GM21381 (cell line): ENCODE results near the gene PTGR1.
A peak's percentile ranks its signal among the peaks of the same experiment; 100 is the strongest.
"Not testable (repeated sequence)": the region's sequence is repeated elsewhere in the genome, so short reads cannot be mapped to it uniquely, and the experiment has no call there.

Experiments
- ATAC-seq: cut with Tn5 transposase; IDR thresholded peaks from one replicate; pipeline ENCODE4 v1.9.1; 2021; ENCODE audit warnings: mild to moderate bottlenecking, moderate library complexity; ENCODE audit not compliant: unreplicated experiment

PTGR1 gene

DNA sequence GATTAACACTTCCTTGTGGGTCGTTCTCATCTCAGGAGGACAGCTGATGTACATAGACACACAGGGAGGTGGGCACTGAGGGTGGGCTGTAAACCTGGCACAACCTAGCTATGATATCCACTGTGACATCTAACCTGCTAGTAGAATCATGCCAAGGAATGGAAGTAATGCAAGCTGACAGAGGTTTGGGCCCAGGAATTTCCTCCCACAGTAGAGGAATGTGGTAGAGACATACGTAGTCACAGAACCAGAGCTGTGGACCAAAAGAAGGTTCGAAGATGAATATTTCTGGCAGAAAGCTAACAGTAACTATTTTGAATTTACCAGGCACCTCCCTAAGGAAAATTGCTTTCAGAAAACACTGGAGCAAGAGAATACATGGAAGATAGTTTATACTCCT lies 16.5 kb upstream of the PTGR1 start:
- no peak for ATAC-seq

DNA sequence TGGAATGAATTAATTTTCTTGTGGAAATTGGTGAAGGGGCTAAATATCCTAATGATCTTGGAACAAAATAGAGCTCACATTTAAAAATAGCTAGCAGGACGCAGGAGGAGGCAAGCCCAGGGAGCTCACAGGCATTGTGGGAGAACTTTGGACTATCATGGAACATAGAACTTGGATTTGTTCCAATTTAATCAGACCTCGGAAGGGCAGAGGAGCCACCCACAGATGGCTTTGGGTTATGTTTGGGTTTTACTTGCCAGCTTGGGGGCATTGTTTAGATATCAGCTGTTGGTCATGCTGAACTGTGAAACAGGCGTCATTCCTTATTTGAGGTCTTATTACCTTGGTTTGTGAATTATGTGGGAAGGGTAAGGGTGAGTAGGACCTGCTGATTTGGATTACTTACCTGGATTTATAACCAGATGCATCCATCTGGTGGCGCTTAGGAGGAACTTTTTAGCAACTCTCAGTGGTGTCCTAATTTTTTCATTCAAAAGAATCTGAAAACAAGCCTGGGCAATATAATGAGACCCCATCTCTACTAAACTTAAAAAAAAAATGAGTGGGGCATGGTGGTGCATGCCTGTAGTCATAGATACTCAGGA lies 14.1 kb upstream of the PTGR1 start:
- ATAC-seq: no peak

DNA sequence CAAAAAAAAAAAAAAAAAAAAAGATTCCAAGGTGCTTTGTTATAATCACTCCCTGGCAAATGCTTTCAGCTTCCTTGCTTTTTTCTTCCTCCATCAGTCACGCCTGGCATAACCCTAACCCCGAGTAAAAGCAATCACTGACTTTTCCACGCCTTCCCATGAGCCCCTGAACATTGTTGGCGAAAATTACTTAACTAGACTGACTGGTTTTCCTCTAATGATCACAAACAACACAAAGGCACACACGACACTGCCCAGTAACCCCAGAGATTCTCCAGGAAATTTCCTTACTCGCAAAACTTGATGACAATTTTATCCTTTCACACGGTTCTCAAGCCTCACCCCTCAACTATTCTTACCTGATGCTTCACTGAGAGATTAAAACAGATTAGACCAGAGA lies 11.4 kb upstream of the PTGR1 start:
- ATAC-seq: no peak

DNA sequence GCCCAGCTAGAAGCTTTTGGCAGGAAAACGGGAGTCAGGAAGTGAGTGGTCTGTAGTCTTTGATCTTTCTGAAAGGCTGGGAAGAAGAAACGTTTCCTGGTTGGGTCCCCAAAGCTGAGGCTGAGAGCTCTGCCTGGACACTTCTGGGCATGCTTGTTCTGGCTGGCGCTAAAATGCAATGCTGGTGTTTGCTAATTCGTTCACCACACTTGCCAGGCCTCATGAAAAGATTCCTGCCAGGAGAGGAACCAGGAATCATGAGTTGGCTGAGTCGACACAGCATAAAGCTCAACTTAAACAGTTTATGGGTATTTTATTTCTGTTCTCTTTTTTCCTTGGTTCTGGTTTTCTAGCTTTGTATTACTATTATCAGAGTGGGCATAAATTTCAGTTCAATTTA lies 10.7 kb upstream of the PTGR1 start:
- ATAC-seq: no peak

DNA sequence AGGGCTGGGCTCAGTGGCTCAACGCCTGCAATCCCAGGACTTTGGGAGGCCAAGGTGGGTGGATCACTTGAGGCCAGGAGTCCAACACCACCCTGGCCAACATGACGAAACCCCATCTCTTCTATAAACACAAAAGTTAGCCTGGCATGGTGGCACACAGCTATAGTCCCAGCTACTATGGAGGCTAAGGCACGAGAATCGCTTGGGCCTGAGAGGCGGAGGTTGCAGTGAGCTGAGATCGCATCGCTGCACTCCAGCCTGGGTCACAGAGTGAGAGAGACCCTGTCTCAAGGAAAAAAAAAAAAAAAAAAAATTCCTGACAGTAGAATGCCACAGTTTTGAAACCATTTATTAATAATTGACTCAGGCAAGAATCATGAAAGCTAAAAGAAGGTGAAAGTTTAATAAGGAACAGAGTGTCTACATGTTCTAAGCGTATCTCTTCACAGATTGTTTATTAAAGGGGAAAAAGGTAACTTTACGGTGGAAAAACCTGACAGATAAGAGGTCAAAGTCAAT lies 5.7 kb upstream of the PTGR1 start:
- ATAC-seq: no peak

DNA sequence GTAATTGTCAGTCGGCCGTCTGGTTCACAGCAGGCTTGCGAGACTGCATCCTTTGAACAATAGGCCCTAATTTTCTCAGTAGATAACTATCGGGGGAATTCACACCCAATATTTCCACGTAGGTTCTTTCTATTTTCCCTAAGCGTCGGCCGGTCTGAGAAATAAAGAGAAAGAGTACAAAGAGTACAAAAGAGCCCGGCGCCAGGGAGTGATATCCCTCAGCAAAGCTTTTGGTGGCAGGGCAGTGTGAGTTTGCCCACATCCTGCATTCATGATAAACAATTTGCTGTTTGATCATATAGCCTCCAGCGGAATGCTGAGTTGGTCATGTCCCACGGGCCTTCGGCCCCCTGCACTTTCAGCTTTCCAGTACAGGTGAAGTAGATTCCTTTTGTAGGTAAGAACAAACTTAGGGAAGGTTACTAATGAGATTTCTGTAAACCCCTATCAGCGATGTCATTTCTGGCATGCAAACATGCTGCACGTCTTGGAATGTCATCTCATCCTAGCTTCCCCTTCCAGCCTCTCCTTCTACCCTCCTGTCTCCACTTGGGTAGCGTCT lies 4.7 kb upstream of the PTGR1 start:
- no peak for ATAC-seq

DNA sequence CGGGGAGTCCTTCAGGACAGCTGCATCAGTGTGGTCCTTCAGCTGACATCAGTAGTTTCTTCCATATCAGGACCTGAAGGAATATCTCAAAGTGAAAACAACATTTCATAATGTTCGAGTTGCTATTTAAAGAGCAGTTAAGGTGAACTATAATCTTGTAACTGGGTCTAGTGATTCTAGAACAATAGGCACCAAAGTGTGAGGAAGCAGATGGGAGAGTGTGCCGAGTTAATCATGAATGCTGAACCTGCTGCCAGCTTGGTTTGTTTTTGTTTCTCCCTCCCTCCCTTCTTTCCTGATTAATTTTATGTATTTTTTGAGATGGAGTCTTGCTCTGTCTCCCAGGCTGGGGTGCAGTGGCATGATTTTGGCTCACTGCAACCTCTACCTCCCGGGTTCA lies 3.6 kb upstream of the PTGR1 start:
- ATAC-seq: no peak

DNA sequence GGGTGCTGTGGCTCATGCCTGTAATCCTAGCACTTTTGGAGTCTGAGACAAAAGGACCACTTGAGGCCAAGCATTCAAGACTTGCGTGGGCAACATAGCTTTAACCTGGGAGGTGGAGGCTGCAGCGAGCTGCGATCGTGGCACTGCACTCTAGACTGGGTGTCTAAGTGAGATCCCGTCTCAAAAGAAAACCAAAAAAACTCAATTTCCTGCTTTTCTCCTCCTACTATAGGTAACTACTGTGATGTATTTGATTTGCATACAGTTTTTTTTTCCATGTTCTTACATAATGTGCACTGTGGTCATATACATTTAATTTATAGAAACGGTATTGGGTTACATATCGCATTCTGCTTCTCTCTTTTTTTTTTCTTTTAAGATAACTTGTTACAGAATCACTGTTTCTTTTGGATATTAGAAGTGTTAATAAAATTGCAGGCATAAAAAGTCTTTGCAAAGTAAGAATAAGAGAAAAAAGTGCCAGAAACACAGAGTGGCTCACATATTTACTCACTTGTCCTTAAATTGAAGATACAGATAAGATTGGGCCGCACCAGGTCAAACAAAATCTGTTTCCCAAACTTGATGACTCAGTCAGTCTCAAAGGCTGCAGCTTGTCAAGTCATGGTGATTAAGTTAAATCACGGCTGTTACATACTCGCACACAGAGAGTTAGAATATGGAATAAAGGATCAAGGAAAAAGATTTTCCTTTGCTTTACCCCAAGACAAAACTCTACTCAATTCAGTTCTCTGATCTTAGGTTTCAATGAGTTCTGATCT lies 2.0 kb upstream of the PTGR1 start:
- no peak for ATAC-seq

DNA sequence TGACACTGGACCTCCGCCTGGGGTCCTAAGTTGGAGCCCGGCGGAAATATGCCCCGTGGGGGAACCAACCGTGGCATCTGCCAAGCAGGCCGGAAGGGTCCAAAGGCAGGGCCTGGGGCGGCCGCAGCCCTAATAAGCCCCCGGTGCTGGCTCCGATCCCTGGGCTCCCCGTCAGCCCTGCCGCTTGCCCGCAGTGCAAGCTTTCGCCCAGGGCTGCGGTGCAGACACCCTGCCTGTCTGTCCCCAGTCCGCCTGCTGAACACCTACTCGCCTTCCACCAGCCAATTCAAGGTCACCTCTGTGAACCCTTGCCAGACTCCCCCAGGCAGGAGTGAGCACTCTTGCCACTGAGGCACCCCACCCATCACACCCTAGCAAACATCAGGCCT lies 502 bp upstream of the PTGR1 start:
- no peak for ATAC-seq

DNA sequence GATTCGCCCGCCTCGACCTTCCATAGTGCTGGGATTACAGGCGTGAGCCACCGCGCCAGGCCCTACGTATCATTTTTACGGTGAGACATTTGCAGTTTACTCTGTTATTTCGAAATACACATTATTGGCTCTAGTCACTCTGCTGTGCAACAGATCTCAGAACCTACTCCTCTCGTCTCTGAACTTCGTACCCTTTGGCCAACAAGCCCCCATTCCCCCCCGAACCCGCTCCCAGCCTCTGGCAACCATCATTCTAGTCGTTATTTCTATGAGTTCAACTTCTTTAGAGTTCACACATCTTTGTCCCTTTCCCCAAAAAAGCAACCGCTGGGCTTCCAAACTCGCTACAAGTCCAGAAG lies 735 bp downstream of the PTGR1 start:
- ATAC-seq: no peak

DNA sequence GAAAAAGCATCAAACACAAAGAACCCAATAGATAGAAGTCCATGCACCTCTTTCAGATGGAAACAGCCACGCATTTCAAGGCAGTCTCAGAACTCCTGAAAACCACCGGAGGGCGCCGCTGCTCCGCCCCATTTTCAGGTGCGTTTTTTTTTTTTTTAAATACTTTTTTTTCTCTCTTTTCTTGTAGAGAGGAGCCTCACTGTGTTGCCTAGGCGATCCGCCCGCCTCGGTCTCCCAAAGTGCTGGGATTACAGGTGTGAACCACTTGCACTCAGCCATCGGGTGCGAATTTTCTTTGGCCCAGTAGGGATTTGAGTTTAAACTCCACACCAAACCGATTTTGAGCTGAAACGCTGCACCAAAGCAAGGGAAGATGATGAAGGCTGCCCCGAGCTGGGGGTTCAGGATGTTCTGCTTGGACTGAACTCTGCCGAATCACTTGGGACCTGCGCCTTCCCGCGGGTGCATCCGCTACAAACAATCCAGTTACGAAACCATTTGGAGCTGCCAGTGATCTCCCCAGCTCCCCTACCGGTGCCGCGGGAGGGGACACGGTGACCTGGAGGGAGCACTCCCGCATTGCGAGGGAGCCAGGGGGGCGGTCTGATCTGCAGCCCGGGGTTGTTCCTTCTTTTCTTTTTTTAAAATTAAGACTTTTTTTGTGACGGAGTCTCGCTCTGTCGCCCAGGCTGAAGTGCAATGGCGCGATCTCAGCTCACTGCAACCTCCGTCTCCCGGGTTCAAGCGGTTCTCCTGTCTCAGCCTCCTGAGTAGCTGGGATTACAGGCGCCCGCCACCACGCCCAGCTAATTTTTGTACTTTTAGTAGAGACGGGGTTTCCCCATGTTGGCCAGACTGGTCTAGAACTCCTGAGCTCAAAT lies 1.4 kb downstream of the PTGR1 start:
- ATAC-seq: peak; percentile 47

DNA sequence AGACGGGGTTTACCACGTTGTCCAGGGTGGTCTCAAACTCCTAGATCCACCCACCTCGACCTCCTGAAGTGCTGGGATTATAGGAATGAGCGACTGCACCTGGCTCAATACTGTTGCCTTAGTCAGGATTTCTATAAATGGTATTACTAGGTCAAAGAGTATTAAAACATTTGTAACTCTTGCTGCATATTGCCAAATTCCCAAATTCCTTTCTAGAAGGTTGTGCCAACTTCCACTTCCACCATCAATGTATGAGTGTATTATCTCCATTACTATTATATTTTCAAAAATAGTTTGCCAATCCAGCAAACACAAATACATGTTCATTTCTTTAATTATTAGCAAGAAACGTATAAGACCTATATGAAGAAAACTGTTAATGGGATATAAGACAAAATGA lies 10.6 kb downstream of the PTGR1 start:
- ATAC-seq: no peak

DNA sequence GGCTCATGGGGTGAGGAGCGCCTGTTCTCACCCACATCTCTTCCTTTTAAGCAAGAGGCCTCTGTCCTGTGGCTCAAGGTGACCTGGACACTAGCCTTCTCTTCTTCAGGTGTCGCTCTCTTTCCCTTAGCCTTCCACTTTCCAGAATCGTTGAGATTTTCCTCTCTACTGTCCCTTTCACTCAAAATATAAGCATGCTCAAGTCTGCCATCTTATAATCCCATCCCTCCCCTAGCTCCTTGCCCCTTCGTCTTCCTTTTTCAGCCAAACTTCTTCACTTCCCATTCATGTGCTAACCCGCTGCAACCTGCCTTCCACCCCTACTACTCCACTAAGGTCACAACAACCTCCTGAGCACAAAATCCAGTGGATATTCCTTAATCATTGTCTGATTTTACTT lies 13.1 kb downstream of the PTGR1 start:
- ATAC-seq: no peak

DNA sequence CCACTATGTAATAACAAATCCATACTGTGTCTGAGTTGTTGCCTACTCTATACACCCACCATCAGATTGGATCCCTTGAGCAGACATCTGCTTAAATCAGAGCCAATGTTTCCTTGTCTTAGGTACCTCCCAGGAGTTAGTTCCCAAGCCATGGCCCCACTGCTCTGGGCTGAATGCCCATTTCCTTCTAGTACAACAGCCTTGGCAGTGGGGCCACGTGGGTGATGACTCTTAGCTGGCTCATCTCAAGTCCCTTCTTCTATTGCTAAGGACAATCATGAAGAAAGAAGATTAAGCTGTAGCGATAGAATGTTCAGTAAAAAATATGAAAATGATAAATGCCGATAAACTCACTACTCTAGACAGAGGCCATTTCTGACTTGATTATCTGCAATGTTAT lies 16.6 kb downstream of the PTGR1 start:
- ATAC-seq: no peak

DNA sequence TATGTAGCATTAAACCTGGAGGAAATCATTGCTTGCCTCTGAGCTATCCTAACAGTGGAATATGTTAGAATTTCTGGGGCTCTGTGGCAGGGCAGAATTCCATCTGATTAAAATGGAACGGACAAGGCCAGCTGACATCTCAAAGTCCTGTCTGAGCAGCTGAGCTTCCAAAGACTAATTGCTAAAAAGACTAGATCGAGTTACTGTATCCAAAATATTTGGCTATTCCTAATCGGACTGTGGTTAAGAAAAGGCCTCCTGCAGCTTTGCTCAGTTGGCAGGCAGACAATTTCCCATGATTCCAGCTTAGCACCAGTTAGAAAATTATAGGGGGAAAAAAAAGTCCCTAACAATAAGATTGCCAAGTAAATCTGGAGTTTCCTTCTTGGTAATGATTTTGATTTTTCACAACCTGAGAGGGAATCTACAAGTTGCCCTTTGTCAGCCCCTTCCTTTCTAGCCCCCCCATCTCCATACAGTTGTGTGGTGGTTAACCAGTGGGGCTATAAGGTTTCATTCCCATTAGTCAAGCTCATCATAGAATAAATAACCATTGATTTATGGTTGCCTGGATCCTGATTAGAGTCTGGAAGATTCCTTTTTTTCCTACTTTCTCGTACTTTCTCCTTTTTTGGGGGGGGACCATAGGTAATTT lies 26.4 kb downstream of the PTGR1 start:
- no peak for ATAC-seq

DNA sequence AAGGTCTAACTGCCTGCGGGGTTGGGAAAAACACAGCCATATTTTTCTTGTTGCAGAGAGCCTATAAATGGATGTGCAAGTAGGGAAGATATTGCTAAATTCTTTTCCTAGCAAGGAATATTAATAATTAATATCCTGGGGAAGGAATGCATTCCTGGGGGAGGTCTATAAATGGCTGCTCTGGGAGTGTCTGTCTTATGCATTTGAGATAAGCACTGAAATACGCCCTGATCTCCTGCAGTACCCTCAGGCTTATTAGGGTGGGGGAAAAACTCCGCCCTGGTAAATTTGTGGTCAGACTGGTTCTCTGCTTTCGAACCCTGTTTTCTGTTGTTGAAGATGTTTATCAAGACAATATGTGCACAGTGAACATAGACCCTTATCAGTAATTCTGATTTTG lies 31.3 kb downstream of the PTGR1 start:
- ATAC-seq: not testable (repeated sequence)

DNA sequence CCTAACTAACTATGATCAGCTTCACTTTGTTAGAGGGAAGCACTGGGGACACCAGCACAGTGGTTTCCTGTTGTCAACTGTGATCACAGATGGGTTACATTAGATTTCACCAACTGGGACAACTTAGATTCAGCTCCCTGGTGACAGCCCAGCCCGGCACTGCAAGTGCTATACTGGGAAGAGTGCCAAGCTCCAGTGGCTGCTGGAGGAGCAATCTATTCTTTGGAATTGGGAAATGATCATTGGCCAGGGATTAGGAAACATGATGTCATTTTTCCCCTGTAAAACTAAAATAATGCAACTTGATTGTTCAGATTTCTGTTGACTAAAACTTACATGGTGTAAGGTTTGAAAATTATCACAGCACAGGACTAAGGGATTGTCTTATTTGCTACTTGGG lies 33.2 kb downstream of the PTGR1 start:
- ATAC-seq: no peak

DNA sequence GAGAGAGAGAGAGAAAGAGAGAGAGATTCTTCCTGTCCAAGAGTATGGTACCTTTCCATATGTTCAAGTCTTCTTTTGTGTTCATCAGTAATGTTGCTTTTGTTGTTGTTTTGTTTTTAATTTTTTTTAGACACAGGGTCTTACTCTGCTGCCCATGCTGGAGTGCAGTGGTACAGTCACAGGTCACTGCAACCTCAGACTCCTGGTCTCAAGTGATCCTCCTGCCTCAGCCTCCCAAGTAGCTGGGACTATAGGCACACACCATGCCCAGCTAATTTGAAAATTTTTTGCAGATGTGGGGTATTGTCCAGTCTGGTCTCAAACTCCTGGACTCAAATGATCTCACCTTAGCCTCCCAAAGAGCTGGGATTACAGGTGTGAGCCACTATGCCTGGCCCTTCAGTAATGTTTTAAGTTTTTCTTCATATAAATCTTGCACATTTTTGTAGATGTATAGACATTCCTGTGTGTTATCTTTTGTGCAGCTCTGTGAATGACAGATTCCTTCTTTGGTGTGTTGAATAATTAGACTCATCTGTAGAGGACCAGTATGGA lies 38.2 kb downstream of the PTGR1 start:
- no peak for ATAC-seq

DNA sequence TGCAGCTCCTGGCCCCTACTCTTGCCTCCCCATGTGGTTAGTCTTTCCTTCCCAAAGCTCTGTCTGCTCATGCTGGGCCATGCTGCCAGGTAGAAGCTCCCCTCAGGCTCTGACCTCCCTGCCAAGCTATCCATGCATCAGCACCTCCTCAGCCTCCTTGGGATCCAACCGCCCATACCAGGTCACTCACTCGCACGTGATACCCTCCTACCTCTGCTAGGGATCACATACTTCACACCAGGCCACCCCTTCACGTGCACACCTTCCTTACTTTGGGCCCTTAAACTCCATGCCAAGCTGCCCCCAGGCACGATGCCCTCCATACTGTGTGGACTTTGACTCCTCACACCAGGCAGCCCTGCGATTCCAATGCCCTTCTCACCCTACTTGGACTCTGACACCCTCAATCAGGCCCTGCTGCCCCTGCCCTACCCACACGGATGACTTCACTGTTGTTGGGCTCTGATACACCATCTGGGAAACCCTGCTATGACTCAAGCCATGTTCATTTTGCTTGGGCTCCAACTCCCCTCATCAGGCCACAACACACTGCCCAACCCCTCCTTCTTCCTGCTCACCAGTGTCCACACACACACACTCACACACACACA lies 40.3 kb downstream of the PTGR1 start:
- ATAC-seq: no peak

DNA sequence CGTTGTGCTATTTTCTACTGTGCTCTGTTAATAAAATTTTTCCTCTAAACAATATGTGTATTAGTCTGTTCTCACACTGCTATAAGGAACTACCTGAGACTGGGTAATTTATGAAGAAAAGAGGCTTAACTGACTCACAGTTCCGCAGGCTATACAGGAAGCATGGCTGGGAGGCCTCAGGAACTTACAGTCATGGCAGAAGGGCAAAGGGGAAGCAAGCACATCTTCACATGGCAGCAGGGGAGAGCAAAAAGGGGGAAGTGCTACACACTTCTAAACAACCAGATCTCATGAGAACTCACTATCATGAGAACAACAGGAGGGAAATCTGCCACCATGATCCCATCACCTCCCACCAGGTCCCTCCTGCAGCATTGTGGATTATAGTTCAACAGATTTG lies 44.0 kb downstream of the PTGR1 start:
- not testable (repeated sequence) for ATAC-seq
